HG03103 (cell line): Measurements from ENCODE around the gene C1orf159.

Experiments used
- ATAC-seq: cut with Tn5 transposase; IDR thresholded peaks from one replicate; pipeline ENCODE4 v1.9.1; 2021; ENCODE audit warnings: low read depth; ENCODE audit not compliant: unreplicated experiment

C1orf159 gene

GRCh38 chr1:1094981-1095380, 20.9 kb downstream of the C1orf159 start:
- ATAC-seq: no peak

- ATAC-seq: no peak
Measured at GRCh38 chr1:1093610-1093943, 22.3 kb downstream of the C1orf159 start.

GRCh38 chr1:1092894-1093609, 22.8 kb downstream of the C1orf159 start:
- ATAC-seq: no peak

- ATAC-seq: no peak
Measured at GRCh38 chr1:1092149-1092855, 23.6 kb downstream of the C1orf159 start.

- ATAC-seq: no peak
Measured at GRCh38 chr1:1091344-1092148, 24.3 kb downstream of the C1orf159 start.

- no peak for ATAC-seq
Measured at GRCh38 chr1:1090424-1091343, 25.2 kb downstream of the C1orf159 start.

- ATAC-seq: no peak
Measured at GRCh38 chr1:1089731-1090423, 26.0 kb downstream of the C1orf159 start.

GRCh38 chr1:1088801-1089680, 26.8 kb downstream of the C1orf159 start:
- ATAC-seq: no peak

GRCh38 chr1:1088029-1088800, 27.7 kb downstream of the C1orf159 start:
- ATAC-seq: no peak

GRCh38 chr1:1087351-1088028, 28.4 kb downstream of the C1orf159 start:
- ATAC-seq: no peak

GRCh38 chr1:1086911-1087341, 29.0 kb downstream of the C1orf159 start:
- ATAC-seq: no peak

GRCh38 chr1:1085911-1086841, 29.7 kb downstream of the C1orf159 start:
- no peak for ATAC-seq

- no peak for ATAC-seq
Measured at GRCh38 chr1:1085171-1085841, 30.6 kb downstream of the C1orf159 start.

GRCh38 chr1:1084372-1085170, 31.3 kb downstream of the C1orf159 start:
- no peak for ATAC-seq
